ENCODE results near the gene CAPN5. TPM values are rescaled to one million over a fixed set of nuclear protein-coding genes. Genes with fewer than 3 reads are reported as not detected.

CAPN5 gene
- total RNA-seq, 1 donor from 2014 or later = 19.4 TPM

DNA sequence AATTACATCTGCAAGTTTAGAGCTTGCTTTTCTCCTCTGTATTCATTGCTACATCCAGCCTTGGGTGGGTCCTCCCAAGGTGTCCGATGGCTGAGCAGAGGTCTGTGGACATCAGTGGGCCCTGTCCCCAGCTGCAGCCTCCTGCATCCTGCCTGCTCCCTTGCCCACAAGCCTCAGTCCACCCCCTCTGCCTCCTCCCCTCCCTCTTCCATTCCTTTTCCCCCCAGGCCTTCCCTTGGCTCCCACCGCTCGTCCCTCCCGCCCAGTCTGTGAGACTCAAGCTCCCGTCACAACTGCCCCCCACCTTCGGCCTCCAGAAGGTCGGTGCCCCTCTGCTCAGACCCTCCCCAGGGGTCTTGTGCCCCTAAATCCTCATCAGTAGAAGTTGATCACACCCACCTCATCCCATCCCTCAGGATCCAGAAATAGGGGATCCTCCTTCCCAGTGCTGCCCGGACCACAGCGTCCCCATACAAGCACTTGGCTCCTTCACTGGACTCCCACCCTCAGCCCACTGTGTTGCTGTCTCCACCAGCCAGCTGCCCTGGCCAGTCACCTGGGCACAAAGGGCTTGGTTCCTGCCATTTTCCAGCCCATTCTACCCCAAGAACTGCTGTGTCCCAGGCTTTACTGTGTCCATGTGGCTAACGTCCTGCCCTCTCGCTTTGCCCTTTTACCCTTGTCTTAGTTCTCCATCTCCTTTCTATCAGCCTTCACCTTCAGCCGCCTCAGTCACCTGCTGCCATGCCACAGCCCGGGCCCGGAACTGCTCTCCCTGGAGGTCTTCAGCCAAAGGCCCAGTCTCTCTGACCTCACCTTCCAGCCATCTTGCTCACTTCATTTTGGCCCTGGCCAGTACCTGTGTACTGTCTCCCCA, 33.6 kb downstream of the CAPN5 start:
- no peak for DNase-seq (ENCODE audit: low read depth)

DNA sequence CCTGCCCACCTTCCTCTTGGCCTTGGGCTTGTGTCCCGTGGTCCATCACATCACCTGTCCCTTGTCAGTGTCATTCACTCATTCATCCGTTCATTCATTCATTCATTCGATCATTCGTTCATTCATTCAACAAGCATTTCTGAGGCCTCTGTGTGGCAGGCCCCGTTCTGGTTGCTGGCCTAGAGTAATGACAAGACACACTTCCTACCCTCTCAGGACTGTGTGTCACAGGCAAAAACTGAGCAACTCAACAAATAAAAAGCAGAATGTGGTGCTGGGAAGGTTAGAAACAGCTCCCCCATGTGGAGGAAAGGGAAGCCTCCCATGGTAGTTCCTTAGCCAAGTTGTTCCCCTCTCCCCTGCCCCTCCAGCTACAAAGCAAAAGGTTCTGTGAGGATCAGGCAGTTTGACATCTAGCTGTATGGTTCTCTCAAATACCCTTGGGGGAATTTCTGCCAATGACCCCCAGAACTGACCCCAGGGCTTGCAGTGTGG, 34.3 kb downstream of the CAPN5 start:
- DNase-seq (ENCODE audit: low read depth) = no peak

DNA sequence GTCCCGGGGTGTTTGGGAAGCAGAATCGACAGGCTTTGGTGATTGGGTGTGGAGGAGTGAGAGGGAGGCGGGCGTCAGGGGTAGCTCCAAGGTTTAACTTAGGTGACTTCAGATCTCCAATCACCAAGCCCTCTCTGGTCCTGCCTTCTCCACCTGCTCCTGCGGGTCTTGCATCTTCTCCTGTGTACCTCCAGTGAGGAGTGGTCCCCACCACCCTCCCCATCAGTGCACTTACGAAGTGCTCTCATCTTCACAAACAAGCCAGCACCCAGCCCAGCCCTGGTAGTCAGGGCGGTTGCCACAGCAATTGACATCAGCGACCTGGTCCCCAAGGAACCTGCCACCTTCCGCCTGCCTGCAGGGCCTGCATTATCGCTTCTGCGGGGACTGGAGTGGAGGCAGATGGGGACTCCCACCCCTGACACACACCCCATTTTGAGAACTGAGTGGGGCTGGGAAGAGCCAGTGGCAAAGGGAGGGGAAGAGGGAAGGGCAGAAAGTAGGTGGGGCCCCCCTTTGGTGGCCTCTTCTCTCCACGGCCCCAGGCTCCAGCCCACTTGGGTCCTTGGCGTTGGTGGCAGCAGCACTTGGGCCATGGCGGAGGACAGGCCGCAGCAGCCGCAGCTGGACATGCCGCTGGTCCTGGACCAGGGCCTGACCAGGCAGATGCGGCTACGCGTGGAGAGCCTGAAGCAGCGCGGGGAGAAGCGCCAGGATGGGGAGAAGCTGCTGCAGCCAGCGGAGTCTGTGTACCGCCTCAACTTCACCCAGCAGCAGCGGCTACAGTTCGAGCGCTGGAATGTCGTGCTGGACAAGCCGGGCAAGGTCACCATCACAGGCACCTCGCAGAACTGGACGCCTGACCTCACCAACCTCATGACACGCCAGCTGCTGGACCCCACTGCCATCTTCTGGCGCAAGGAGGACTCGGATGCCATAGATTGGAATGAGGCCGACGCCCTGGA, 35.8 kb downstream of the CAPN5 start, which contains the start of gene OMP:
Gene OMP (plus strand): TSS at position 595 of the 965 bp plus-strand sequence. CDS start 0 bp downstream, at position 595.
- DNase-seq (ENCODE audit: low read depth) = no peak

DNA sequence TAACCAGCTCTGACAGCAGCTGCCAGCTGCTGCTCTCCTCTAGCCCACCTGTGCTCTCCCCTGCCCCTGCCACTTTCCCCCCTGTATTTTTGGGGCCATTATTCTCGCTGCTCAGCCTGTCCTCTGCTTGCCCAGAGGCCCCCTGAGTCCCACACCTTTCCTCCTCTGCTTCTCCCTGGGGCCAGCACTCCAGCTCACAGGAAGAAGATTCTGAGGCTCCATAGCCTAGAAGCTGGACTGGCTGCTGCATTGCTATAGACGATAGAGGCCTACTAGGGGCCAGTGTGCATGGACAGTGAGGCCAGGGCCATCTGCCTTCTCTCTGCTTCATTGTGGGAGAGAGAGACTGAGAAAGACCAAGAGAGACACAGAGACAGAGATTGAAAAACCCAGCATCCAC, 36.5 kb downstream of the CAPN5 start:
- no peak for DNase-seq (ENCODE audit: low read depth)

DNA sequence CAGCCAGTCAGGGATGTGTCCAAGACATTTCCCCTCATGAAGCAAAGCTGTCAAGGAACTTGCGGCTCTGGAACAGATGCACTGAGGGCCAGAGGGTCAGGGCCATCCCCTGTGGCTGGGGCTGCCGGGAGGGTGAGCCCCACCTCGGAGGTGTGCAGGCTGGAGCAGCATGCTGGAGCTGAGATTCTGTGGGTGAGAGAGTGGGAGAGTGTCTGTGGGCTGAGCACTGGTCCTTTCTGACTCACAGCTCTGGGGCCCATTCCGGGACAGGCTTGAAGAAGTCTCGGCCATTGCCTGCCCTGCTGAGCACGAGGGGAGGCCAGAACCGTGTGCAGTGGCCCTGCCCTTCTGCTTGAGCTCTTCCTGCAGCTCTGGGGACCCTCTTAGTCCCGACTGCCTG, 38.0 kb downstream of the CAPN5 start:
- no peak for DNase-seq (ENCODE audit: low read depth)

DNA sequence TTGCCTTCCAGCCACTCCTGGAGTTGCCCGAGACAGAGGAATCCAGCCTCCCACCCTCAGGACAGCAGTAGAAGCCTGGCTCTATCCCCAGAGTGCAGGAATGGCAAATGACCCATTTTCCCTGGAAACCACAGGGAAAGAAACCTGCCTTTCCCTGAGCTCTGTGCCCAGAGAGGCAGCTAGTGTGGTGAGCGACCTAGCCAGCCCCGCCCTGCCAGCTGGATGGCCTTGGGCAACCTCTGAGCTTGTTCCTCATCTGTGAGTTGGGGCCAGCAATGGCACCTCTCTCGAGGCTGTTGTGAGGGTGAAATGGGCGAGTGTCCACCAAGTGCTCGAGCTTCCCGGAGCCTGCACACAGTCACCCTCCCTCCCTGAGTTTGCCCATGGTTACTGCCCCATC, 39.5 kb downstream of the CAPN5 start:
- no peak for DNase-seq (ENCODE audit: low read depth)

DNA sequence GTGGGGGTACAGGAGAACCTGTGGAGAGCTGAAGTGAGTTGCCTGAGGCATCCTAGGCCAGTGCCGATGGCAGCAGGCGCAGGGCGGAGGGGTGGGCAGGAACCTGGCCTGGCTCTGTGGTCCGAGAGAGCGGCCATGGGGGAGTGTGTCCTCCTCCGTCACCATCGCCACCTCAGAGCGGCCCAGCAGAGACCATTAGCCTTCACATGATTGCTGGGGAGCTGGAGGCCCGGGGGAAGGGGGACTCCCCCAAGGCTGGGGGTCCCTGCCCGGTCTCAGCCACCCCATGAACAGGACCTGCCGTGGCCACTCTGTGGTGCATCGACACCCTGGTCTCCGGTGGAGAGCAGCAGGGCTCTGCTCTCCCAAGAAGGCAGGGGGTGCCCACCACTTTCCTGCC, 40.0 kb downstream of the CAPN5 start:
- DNase-seq (ENCODE audit: low read depth) = no peak

DNA sequence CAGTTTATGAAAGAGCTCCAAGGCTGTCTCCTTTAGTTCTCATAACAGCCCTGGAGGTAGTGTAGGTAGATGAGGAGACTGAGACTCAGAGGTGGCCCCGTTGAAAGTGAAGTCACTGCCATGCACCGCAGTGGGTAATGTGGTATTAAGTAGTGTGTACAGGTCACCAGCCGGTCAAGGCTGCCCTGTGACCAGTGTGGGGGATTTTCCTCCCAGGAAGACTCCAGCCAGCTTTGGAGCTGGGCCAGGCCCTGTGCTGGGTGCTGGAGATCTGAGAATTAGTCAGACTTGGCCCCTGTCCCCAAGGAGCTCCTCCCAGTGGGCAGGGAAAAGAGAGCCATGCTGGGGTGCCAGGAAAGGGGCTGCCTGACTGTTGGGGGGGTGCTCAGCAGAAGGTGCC, 41.2 kb downstream of the CAPN5 start:
- peak; percentile 96 for DNase-seq (ENCODE audit: low read depth)

DNA sequence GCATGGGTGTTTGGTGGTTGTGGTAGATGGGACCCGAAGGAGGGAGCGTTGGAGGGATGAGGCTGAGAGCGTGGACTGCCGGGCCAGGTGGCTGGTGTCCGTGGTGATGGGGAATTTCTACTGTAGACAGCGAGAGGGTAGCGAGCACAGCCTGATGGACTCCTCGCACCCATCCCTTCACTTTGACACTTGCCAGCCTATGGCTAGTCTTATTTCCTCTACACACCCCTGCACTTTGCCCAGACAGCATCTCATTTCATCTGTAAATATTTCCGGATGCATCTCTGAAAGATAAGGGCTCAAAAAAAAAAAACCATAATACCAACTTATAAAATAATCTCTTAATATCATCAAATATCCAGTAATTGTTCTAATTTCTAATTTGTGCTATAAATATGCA, 41.7 kb downstream of the CAPN5 start:
- DNase-seq (ENCODE audit: low read depth) = no peak

DNA sequence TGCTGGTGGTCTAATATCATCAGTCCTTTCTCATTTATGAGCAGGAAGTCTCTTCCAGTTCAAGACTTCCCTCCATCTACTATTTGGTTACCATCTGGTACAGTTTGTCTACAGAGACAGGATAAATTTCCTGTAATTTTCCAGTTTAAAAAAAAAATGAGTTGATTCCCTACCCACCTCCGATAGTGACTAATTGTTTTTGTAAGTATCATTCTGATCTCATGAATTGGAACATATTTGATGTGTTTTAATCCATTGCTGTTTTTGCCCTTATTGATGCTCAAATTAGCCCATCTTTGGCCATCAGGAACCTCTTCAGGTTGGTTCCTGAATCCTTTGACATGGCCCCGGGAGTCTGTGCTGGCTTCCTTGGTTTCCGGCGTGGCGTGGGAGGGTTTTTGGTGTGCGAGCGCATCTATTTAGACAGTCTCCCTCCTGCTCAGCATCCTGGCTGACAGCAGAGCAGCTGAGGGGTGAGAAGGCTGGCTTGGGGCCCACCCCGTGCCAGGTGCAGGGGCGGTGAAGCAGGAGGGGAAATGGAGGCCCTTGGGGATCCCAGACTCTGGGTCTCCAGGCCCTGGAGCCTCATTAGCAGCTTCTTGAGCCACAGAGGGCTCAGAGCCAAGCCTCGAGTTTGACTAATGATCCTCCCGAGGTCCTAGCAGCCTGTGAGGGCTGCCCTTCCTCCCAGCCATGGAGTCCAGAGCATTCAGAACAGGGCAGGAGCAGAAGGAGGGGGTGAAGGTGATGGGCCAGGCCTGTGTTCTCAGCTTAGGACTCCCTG, 42.7 kb downstream of the CAPN5 start:
- DNase-seq (ENCODE audit: low read depth) = peak; percentile 64

DNA sequence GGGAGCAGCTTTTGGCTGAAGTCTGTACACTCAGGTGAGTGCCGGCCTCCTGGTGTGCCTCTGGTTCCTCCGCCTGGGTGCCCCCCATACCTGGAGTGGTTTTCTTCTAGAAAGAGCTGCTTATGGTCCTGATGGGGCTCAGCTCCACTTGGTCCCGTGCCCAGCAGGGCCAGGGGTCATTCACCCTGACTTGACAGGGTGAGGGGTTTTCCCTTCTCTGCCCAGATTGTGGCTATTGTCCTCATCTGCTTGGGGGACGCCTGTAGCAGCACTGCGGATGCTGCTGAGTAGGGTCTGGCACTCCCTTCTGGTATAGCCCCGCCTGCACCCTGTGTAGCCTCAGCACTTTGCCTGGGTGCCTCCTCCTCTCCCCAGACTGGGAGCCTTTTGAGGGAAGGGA, 44.1 kb downstream of the CAPN5 start:
- DNase-seq (ENCODE audit: low read depth) = no peak

DNA sequence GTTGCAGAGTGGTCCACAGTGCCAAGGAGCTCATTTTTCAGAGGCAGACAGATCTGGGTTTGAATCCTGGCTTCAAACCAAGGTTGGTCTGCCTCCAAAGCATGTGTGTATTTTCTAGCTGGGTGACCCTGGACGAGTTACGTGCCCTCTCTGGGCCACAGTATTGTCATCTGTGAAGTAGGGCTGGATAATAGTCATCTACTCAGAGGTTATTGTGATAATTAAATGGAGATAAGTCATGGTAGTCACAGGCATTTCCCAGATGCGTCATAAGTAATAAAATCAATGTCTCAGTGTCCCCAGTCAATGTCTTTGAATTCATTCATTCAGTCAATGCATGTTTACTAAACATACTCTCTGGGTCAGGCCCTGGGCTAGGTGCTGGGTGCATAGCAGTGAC, 44.5 kb downstream of the CAPN5 start:
- DNase-seq (ENCODE audit: low read depth) = no peak

DNA sequence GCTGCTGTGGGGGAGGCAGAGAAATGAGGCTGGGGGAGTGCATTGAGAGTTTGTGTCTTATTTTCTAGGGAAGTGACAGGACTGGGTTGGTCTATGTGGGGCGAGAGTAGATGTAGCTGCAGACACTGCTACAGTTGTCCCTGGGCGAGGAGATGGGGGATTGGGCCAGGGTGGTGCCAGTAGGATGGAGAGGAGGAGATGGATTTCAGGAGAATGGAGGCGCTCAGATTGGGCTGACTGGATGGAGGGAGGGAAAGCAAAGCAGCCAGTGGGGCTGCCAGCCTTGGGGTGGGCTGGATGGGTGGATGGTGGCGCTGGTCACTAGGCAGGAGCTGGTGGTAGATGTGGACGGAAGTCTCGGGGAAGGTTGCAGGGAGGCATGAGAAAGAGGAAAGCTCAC, 45.2 kb downstream of the CAPN5 start:
- no peak for DNase-seq (ENCODE audit: low read depth)

DNA sequence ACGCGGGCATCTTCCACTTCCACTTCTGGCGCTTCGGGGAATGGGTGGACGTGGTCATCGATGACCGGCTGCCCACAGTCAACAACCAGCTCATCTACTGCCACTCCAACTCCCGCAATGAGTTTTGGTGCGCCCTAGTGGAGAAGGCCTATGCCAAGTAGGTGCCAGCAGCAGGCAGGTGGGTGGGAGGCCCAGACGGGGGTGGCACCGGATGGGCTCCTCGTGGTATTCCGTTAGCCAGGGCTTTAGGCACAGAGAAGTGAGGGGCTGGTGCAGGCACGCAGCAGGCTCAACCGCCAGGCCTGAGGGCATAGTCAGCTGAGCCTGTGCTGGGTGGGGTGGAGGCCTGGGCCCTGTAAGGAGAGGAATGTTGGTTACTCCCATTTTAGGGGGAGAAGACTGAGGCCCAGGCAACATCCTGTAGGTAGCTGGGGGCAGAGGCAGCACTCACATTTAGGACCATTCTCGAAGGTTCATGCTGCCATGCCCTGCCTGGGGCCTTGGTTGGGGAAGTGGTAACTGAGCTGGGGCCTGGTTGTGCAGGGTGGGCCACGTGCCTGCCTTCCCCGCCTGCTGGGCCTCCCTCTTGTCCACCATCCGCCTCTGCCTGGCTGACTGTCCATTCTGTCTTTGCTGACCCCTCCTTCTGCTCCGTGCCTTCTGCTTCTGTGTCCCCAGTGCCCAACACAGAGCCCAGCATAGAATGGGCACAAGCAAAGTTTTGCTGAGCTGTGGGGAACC, 46.0 kb downstream of the CAPN5 start:
- DNase-seq (ENCODE audit: low read depth) = no peak

DNA sequence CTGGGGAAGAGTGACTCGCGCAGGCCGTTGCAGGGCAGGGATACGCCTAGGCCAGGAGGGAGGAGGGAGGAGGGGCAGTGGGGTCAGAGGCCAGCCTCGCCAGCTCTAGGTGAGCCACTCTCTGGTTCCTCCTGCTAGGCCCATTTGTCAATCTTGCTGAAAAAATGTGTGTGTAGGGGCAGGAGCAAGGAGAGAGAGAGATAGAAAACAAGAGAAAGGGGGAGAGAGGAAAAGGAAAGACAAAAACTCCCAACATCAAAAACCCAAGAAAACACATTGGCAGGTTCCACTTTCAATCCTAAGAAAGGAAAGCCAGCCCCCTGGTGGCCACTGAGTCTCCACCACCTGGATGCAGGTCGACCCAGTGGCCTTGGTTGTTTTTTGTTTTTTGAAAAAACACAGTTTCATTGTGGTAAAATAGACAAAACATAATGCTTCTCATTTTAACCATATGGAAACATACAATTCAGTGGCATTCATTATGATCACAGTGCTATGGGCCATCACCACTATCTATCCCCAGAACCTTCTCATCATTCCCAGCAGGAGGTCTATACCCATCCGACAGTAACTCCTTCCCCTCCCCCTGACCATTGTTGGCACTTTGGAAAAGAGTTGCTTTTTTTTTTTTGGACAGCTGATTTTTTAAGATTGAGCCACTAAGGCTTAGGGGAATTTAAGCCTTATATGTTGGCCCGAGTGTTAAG, 46.8 kb downstream of the CAPN5 start:
- DNase-seq (ENCODE audit: low read depth) = no peak

DNA sequence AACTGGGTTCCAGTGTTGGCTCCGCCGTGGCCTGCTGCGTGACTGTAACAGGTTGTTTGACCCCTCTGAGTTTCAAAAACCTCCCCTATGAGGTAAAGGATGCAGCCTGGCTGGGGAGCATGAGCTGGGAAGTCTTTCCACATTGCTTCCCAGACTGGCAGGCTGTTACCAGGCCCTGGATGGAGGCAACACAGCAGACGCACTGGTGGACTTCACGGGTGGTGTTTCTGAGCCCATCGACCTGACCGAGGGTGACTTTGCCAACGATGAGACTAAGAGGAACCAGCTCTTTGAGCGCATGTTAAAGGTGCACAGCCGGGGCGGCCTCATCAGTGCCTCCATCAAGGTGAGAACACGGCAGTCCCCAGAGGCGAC, 47.3 kb downstream of the CAPN5 start:
- DNase-seq (ENCODE audit: low read depth) = no peak

DNA sequence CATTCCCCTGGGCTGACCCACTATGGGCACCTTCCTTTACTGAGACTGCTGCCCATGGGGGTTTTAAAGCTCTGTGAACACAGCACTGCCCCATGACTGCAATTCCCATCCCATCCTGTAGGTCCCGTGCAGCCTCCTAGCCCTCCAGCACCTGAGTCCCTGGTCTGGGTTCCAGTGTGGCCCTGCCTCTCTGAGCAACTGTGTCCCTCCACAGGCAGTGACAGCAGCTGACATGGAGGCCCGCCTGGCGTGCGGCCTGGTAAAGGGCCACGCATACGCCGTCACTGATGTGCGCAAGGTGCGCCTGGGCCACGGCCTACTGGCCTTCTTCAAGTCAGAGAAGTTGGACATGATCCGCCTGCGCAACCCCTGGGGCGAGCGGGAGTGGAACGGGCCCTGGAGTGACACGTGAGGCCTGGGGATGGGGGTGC, 48.4 kb downstream of the CAPN5 start:
- DNase-seq (ENCODE audit: low read depth) = no peak

DNA sequence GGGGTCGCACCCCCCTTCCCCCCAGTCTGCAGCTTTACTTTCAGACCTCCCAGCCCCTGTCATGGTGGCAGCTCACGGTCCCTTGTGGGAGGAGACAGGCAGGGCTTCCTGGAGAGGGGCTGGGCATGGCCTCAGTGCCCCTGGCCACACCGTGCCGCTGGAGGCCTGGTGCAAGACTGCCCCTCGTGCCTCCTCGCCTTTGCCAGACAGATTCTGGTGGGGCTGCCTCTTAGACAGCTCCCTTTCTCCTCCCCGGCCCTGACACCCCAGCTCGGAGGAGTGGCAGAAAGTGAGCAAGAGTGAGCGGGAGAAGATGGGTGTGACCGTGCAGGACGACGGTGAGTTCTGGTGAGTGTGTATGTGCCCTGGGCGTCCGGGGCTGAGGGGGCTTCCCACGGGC, 49.2 kb downstream of the CAPN5 start:
- no peak for DNase-seq (ENCODE audit: low read depth)

DNA sequence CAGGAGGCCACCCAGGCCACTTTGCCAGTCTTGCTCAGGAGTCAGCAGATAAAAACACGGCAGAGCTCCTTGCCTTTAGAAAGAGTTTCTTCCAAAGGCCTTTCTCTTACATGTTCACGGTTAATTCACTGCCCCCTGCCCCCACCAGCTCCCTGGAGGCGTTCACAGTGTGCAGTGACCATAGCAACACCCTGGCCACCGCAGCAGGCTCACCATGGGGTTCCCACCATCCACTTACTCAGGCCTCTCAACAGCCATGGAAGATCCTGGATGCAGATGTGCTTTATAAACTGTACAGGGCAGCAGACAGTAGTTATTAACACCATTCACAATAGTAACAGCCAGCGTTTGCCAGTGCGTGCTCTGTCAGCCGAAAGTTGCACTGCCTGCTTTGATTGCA, 50.7 kb downstream of the CAPN5 start:
- DNase-seq (ENCODE audit: low read depth) = no peak

DNA sequence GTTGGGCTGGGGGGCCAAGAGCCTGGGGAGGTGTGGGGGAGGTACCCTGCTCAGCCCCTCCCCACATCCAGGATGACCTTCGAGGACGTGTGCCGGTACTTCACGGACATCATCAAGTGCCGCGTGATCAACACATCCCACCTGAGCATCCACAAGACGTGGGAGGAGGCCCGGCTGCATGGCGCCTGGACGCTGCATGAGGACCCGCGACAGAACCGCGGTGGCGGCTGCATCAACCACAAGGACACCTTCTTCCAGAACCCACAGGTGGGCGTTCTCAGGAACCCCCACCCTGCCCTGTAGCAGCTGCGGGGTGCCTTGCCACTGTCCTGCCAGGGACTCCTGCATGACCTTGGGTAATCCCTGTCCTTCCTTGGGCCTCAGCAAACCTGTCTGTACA, 51.3 kb downstream of the CAPN5 start:
- DNase-seq (ENCODE audit: low read depth) = no peak
